Limb (tissue), 2 donors: Measurements from ENCODE around the gene TMEM253.

Source experiments
- DNase-seq, 2 donors: peaks; one replicate each; pipeline ENCODE4 v3.0.0-alpha.2; 2016; ENCODE audit errors: extremely low spot score in 2 of 2

TMEM253 gene

GRCh38 chr14:21089877-21090193 lies 11.0 kb upstream of the TMEM253 start:
- DNase-seq: no peak

DNA sequence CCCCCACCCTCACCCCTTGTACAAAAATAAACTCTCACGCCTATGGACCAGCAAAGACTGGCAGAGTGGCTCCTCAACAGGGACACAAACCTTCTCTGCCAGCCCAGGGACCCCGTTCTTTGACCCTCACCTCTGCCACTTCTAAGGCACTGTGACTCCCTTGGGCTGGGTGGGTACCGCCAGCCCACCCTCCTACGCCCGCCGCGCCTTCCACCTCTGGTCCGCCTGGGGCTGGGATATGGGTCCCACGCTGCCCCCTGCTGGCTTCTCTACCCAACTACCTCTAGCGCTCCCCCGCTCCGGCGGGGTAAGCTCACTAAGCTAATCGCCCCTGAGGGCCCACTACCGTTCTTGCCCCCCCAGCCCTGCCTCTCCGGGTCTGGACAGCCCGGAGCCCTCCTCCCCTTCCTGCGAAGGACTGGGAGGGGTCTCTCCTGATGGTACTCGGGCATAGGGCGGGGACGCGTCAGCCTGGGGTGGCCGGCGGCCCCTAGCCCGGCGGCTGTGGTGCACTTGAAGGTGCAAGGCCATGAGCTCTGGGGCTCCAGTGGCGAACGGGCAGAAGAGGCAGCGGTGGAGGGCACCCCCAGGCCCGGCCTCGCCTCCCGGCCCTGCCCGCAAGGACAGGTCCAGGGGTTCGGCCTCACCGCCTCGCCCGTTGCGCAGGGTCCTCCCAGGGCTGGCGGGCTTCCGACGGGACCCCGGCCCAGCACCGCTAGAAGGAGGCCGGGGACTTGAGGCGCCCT lies 10.5 kb upstream of the TMEM253 start:
- DNase-seq: peak in 1 of 2 donors; percentile 61

GRCh38 chr14:21090940-21091663 lies 9.8 kb upstream of the TMEM253 start:
- DNase-seq: no peak

DNA sequence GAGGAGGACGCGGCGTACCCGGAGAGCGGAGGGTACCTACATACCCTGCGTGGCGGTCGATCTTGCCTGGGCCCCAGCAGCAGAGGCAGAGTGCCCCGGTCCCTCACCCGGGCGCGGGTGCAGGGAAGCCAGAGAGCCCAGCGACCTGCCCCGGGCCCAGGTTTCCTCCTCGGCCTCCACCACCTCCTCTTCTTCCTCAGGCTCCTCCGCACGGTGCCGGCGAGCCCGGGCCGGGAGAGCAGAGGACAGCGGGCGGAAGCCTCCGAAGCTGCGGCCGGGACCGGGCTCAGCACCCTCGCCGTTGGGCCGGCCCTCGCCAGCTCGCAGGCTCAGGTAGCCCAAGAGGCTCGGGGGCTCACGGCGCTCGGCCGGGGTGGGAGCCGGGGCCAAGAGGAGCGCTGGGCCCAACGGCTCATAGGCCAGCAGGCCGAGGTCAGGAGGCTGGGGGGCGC lies 9.0 kb upstream of the TMEM253 start:
- DNase-seq: no peak

GRCh38 chr14:21092273-21093011 lies 8.4 kb upstream of the TMEM253 start:
- DNase-seq: peak; percentile 51 to 90

- no peak for DNase-seq
Observed at GRCh38 chr14:21093018-21093417, 7.8 kb upstream of the TMEM253 start.

- peak; percentile 38 to 78 for DNase-seq
Observed at GRCh38 chr14:21093769-21094681, 6.8 kb upstream of the TMEM253 start.

DNA sequence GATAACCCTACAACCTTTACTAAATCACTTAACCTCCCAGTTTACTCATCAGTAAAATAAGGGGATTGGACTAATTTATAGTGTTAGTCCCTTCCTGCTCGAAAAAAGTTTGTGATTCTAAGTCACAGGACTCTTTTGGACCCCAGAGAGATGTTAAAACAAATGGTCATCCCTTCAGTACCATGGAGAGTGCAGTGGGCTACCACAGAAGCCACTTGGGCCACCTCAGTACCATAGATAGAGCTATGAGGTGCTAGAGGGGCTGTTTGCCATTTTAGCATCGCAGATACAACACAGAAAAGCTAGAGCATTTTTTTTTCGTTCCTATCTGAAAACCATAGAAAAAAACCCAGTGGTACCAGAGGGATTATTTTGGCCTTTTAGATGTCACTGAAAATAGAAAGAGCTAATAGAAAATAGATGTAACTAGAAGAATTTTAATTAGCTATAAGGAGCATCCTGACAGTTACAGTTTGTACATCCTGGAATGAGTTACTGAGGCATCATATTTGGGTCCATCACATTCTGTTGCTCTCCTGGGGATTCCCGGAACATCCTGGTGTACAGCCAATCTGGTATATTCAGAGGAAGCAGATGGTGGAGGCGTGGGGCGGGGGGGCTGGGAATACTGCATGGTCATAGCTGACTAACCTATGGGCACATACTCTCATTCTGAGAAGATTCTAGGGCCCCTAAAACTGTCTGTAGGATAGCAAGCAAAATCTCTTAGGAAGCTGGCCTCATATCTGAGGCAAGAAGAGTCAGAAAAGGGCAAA lies 5.2 kb upstream of the TMEM253 start:
- no peak for DNase-seq

- no peak for DNase-seq
Observed at GRCh38 chr14:21096438-21096837, 4.4 kb upstream of the TMEM253 start.

DNA sequence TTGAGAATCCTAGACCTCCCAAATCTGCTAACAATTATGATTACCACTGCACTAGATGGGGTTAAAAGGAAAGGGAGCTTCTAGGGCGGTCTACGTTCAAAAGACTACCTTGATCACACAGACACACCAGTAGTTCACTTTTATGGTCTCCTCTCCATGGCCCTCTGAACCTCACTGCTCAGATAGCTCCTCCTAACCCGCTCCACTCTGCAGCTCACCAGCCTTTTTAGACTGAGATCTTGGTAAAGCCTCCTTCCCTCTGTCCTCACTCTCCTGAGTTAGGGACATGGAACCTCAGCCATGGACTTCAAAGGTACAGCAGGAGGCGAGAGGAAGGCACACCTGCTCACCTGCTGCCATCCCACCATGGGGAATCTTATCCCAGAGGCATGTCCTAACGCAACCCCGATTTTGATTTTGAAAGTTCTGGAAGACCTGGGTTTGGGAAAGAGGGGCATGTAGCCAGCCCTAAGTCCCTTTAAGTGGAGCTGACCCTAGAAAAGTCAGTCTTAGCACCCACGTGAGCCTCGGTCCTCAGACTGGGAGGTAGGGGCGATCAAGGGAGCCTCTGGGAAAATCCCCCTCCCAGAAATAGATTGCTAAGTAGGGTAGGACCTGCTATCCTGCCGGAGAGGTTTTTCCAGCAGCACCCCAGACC lies 3.8 kb upstream of the TMEM253 start:
- no peak for DNase-seq

GRCh38 chr14:21097636-21098075 lies 3.2 kb upstream of the TMEM253 start:
- DNase-seq: peak in 1 of 2 donors; percentile 76

DNA sequence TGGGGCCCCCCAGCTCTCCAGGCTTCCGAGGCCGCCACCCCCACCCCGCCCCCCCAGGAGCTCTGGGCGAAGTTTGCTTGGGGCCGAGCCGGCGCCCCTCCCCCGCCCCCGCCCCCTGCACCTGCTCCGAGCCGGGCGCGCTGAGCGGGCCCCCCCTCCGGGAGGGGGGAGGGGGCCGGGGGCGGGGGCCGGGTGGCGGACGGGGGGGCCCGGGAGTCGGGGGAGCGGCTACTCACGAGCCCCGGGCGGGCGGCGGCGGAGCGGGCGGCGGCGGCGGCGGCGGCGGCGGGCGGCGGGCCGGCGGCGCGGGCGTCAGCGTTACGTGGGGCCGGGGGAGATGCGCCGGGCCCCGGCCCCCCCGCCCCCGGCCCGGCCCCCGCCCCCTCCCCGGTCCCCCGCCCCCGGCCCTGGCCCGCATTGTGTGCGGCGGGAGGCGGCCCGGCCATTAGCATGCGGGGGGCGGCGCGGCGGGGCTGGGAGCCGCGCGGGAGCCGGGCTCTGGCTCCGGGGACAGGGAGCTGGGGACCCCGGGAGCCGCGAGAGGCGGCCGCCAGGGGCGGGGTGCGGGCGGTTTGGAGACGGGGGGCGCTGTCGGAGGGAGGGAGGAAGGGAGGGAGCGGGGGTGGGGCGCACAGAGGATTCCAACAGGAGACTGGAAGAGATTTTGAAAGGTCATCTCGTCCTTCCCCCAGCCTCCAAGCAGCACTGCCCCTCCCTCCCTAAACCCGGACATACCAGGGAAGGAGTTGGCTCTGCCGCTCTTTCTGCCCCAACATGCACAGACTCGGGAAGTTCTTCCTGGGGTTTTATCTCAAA lies 2.6 kb upstream of the TMEM253 start, which contains the start of gene ZNF219:
TSS of gene ZNF219 (minus strand) at position 580 of the 816 bp plus-strand sequence. CDS start 5,064 bp downstream, outside the sequence.
- peak; percentile 51 to 85 for DNase-seq

DNA sequence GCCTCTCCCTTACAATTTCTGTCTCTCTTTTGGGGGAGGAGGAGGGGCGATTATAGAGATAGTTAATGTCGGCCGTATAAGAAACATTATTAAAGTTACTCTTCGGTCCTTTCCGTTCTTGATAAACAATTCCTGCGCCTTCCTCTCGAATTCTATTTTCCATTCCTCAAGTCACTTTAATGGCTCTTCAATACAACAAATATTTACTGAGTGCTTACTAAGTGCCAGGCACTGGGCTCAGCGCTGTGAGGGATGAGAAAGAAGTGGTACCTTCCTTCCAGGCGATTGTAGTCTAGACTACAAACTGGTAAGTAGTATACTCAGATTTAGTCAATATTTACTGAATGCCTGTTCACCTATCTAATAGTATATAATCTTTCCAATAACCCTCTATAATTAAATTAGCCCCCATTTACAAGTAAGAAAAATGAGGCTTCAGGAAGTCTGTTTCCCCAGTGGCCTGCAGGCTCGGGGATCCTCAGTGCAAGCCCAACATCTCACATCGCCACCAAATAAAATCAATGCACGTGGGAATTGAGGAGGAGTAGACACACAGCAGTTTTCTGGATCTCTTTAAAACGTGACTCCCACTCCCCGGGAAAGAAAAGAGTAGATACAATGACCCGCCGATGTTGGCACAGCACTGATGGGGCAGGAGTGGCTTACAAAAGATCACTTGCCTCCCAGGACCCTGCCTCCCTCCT lies 1.8 kb upstream of the TMEM253 start:
- no peak for DNase-seq

DNA sequence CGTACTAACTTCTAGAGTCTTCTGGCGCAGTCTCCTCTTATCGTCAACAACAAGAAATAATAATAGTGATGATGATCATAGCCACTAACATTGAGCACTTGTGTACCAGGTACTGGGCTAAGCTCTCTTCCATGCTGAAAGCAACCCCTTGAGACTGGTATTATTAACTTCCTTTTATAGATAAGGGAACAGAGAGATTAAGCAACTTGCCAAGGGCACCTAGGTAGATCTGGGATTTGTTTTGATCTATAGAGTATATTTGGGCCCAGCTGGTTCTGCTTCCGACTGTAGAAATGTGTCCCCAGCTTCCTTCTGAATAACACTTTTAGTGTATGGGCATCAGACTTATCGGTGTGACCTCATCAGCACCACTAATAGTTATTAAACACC lies 1.3 kb upstream of the TMEM253 start:
- DNase-seq: no peak

GRCh38 chr14:21101802-21102413 lies 1.0 kb downstream of the TMEM253 start:
- no peak for DNase-seq

- no peak for DNase-seq
Observed at GRCh38 chr14:21102521-21103410, 1.9 kb downstream of the TMEM253 start.

GRCh38 chr14:21103411-21103709 lies 2.5 kb downstream of the TMEM253 start:
- no peak for DNase-seq
